AG10803 (cell line): ENCODE measurements around the gene CTH.
"Not testable (repeated sequence)": the region's sequence is repeated elsewhere in the genome, so short reads cannot be mapped to it uniquely, and the experiment has no call there.

Source experiments
- DNase-seq: peaks from one replicate; pipeline ENCODE4 v3.0.0; 2010; ENCODE audit warnings: low read depth
- H3K4me3 ChIP-seq: 2 replicates; pipeline ENCODE4 v1.5.1; 2011; ENCODE audit warnings: mild to moderate bottlenecking, low read length, control low read depth
- CTCF ChIP-seq: conservative IDR thresholded peaks from 2 replicates; pipeline ENCODE4 v1.5.1; 2011; ENCODE audit warnings: mild to moderate bottlenecking, low read length, control low read depth, inconsistent platforms

Gene CTH

GRCh38 chr1:70440642-70441391 is 29.7 kb downstream of the CTH start:
- no peak for TF ChIP-seq CTCF
- no peak for DNase-seq
- H3K4me3 ChIP-seq, result no peak overlapping the region

- TF ChIP-seq CTCF, result no peak
- DNase-seq, result no peak
Observed at GRCh38 chr1:70441392-70442035, 30.4 kb downstream of the CTH start.

GRCh38 chr1:70442490-70442889 is 31.4 kb downstream of the CTH start:
- DNase-seq, result peak; percentile 45
- no peak for TF ChIP-seq CTCF
- H3K4me3 ChIP-seq, result no peak overlapping the region

More at GRCh38 chr1:70441392-70442035, 30.4 kb downstream of the CTH start:
- H3K4me3 ChIP-seq, result no peak overlapping the region

GRCh38 chr1:70443739-70444138 is 32.7 kb downstream of the CTH start:
- no peak for DNase-seq
- no peak for TF ChIP-seq CTCF
- H3K4me3 ChIP-seq, result no peak overlapping the region

GRCh38 chr1:70449049-70449448 is 38.0 kb downstream of the CTH start:
- no peak for DNase-seq
- no peak overlapping the region for H3K4me3 ChIP-seq
- no peak for TF ChIP-seq CTCF

- not testable (repeated sequence) for H3K4me3 ChIP-seq, DNase-seq
Observed at GRCh38 chr1:70452164-70452939, 41.3 kb downstream of the CTH start.

GRCh38 chr1:70455291-70455690 is 44.2 kb downstream of the CTH start:
- no peak overlapping the region for H3K4me3 ChIP-seq
- DNase-seq, result peak; percentile 25
- TF ChIP-seq CTCF, result no peak
